ENCODE measurements around the gene PTEN. TPM values are rescaled to one million over a fixed set of nuclear protein-coding genes. Genes with fewer than 3 reads are reported as not detected.

PTEN gene
- total and polyA plus RNA-seq, 2 experiments from 2014 or later, result 20.8 to 64.0 TPM

DNA sequence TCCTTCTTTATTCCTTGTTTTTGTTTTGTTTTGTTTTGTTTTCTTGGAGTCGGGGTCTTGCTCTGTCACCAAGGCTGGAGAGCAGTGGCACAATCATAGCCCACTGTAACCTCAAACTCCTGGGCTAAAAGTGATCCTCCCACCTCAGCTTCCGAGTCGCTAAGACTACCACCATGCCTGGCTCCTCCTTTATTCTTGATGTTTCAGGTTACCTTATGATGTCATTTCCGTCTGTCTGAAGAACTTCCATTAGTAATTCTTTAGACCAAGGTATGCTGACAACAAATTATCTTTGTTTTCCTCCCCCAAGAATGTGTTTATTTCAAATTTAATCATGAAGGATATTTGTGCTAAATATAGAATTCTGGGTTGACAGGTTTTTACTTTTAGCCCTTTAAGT, 27.3 kb upstream of the PTEN start:
- Histone ChIP-seq H3K79me2 (replicated peaks; ENCODE audit: insufficient read depth) (no peaks in the 10 kb centered on the region), H2AFZ (no peak overlapping the region), H3K4me3 (no peak overlapping the region), H3K36me3 (ENCODE audit: insufficient read depth) (no peaks in the 10 kb centered on the region), H3K9me2 (ENCODE audit: insufficient read depth) (no peaks in the 10 kb centered on the region), H3K27ac (ENCODE audit: low read depth) (no peak overlapping the region), H3K27me3 (ENCODE audit: insufficient read depth) (no peaks in the 10 kb centered on the region), H3K4me1 (ENCODE audit: insufficient read depth) (no peaks in the 10 kb centered on the region), H3K4me2 (no peak overlapping the region), H4K20me1 (replicated peaks; ENCODE audit: insufficient read depth) (no peaks in the 10 kb centered on the region), H3F3A (replicated peaks; ENCODE audit: low read depth) (no peaks in the 10 kb centered on the region)
- Mint-ChIP-seq H3K36me3 (ENCODE audit: low read depth) (no peaks in the 10 kb centered on the region), H3K9me3 (no peaks in the 10 kb centered on the region), H3K27ac (no peak overlapping the region), H3K27me3 (ENCODE audit: insufficient read depth, low read depth, poor library complexity) (no peaks in the 10 kb centered on the region), H3K4me1 (peaks cover 3% of the 10 kb centered on the region; the same call in 1 of the 3 replicates), H3K4me3 (no peak overlapping the region)
- DNase-seq (ENCODE audit: low spot score) (peak; percentile 46), ATAC-seq (no peak)
- TF ChIP-seq POLR2AphosphoS5 (IDR thresholded peaks at IDR 0.05; ENCODE audit: low read depth), result no peak
- TF ChIP-seq, protein P1, sequence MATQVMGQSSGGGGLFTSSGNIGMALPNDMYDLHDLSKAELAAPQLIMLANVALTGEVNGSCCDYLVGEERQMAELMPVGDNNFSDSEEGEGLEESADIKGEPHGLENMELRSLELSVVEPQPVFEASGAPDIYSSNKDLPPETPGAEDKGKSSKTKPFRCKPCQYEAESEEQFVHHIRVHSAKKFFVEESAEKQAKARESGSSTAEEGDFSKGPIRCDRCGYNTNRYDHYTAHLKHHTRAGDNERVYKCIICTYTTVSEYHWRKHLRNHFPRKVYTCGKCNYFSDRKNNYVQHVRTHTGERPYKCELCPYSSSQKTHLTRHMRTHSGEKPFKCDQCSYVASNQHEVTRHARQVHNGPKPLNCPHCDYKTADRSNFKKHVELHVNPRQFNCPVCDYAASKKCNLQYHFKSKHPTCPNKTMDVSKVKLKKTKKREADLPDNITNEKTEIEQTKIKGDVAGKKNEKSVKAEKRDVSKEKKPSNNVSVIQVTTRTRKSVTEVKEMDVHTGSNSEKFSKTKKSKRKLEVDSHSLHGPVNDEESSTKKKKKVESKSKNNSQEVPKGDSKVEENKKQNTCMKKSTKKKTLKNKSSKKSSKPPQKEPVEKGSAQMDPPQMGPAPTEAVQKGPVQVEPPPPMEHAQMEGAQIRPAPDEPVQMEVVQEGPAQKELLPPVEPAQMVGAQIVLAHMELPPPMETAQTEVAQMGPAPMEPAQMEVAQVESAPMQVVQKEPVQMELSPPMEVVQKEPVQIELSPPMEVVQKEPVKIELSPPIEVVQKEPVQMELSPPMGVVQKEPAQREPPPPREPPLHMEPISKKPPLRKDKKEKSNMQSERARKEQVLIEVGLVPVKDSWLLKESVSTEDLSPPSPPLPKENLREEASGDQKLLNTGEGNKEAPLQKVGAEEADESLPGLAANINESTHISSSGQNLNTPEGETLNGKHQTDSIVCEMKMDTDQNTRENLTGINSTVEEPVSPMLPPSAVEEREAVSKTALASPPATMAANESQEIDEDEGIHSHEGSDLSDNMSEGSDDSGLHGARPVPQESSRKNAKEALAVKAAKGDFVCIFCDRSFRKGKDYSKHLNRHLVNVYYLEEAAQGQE (IDR thresholded peaks at IDR 0.05; ENCODE audit: unreplicated experiment), result no peak
- TF ChIP-seq CREB1 (CRISPR knock-in tag; IDR thresholded peaks at IDR 0.05; ENCODE audit: low read depth), result no peak

DNA sequence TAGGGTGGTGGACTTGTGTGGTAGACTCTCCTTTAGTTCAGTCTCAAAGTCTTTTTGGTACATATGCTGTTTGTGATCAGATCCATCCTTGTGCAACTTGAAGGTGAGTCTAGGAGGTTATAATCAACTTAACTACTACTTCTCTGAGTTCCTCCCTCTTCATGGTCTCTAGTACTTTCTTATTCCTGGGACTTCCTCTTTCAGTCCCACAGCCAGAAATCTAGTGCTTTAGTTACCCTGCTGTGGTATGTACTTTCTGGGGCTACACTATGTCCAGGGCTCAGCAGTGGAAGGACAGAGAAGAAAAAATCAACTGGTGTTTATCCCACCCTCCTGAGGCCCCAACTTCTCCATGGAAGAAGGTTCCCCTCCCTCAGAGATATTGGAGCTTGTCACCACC, 26.0 kb upstream of the PTEN start:
- H3K36me3 Mint-ChIP-seq (ENCODE audit: low read depth), result no peaks in the 10 kb centered on the region

More for the DNA sequence above, 26.0 kb upstream of the PTEN start:
- Mint-ChIP-seq H3K27ac (no peak overlapping the region), H3K4me1 (peaks cover 3% of the 10 kb centered on the region; the same call in 1 of the 3 replicates), H3K4me3 (no peak overlapping the region), H3K27me3 (ENCODE audit: insufficient read depth, low read depth, poor library complexity) (no peaks in the 10 kb centered on the region), H3K9me3 (no peaks in the 10 kb centered on the region)
- H3K27ac ChIP-seq (ENCODE audit: low read depth), result no peak overlapping the region
- DNase-seq (ENCODE audit: low spot score), result no peak
- no peak for TF ChIP-seq EZH2 (IDR thresholded peaks at IDR 0.05; ENCODE audit: low read depth, unreplicated experiment)
- TF ChIP-seq STAT1 (IDR thresholded peaks at IDR 0.05; ENCODE audit: unreplicated experiment), result no peak
- TF ChIP-seq, protein P2, sequence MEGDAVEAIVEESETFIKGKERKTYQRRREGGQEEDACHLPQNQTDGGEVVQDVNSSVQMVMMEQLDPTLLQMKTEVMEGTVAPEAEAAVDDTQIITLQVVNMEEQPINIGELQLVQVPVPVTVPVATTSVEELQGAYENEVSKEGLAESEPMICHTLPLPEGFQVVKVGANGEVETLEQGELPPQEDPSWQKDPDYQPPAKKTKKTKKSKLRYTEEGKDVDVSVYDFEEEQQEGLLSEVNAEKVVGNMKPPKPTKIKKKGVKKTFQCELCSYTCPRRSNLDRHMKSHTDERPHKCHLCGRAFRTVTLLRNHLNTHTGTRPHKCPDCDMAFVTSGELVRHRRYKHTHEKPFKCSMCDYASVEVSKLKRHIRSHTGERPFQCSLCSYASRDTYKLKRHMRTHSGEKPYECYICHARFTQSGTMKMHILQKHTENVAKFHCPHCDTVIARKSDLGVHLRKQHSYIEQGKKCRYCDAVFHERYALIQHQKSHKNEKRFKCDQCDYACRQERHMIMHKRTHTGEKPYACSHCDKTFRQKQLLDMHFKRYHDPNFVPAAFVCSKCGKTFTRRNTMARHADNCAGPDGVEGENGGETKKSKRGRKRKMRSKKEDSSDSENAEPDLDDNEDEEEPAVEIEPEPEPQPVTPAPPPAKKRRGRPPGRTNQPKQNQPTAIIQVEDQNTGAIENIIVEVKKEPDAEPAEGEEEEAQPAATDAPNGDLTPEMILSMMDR (conservative IDR thresholded peaks at IDR 0.05; ENCODE audit: low read depth in 2 of 2), result no peak
- TF ChIP-seq CREB1 (CRISPR knock-in tag; IDR thresholded peaks at IDR 0.05; ENCODE audit: low read depth), result no peak
- TF ChIP-seq JUNB (IDR thresholded peaks at IDR 0.05; ENCODE audit: unreplicated experiment), result no peak
- no peak for TF ChIP-seq ZNF114 (CRISPR knock-in tag; IDR thresholded peaks at IDR 0.05)
- TF ChIP-seq, protein P3, sequence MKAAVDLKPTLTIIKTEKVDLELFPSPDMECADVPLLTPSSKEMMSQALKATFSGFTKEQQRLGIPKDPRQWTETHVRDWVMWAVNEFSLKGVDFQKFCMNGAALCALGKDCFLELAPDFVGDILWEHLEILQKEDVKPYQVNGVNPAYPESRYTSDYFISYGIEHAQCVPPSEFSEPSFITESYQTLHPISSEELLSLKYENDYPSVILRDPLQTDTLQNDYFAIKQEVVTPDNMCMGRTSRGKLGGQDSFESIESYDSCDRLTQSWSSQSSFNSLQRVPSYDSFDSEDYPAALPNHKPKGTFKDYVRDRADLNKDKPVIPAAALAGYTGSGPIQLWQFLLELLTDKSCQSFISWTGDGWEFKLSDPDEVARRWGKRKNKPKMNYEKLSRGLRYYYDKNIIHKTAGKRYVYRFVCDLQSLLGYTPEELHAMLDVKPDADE (IDR thresholded peaks at IDR 0.05), result no peak
- no peaks in the 10 kb centered on the region for H3F3A ChIP-seq (replicated peaks; ENCODE audit: low read depth)
- no peaks in the 10 kb centered on the region for H4K20me1 ChIP-seq (replicated peaks; ENCODE audit: insufficient read depth)
- H3K4me1 ChIP-seq (ENCODE audit: insufficient read depth), result no peaks in the 10 kb centered on the region
- no peak overlapping the region for H2AFZ ChIP-seq
- no peaks in the 10 kb centered on the region for H3K27me3 ChIP-seq (ENCODE audit: insufficient read depth)
- H3K9me2 ChIP-seq (ENCODE audit: insufficient read depth), result no peaks in the 10 kb centered on the region
- ATAC-seq, result no peak
- no peaks in the 10 kb centered on the region for H3K79me2 ChIP-seq (replicated peaks; ENCODE audit: insufficient read depth)
- no peak overlapping the region for H3K4me2 ChIP-seq
- no peak overlapping the region for H3K4me3 ChIP-seq
- no peaks in the 10 kb centered on the region for H3K36me3 ChIP-seq (ENCODE audit: insufficient read depth)

Measured in GM23338 (cell line).